ENCODE measurements around the gene NECTIN4. TPM values are rescaled to one million over a fixed set of nuclear protein-coding genes. Genes with fewer than 3 reads are reported as not detected.

The NECTIN4 gene
- total RNA-seq, 1 donor = under 0.01 TPM

GRCh38 chr1:161094481-161094880 is 5.1 kb upstream of the NECTIN4 start:
- TF ChIP-seq CTCF (IDR thresholded peaks at IDR 0.05; ENCODE audit: extremely low read depth, low read depth, low read length) = no peak
- Histone ChIP-seq H3K27ac (ENCODE audit: low read depth, low read length) (no peak overlapping the region), H3K27me3 (ENCODE audit: insufficient read depth, low read length) (no peaks in the 10 kb centered on the region), H3K79me2 (ENCODE audit: insufficient read depth, low read length) (no peaks in the 10 kb centered on the region), H3K4me3 (ENCODE audit: insufficient read depth, low read length) (no peak overlapping the region), H4K20me1 (ENCODE audit: insufficient read depth, low read length) (peaks cover 1% of the 10 kb centered on the region), H3K36me3 (ENCODE audit: insufficient read depth, low read length) (peaks cover 1% of the 10 kb centered on the region), H2AFZ (ENCODE audit: low read length) (no peak overlapping the region), H3K4me2 (ENCODE audit: insufficient read depth, low read length) (no peak overlapping the region), H3K4me1 (ENCODE audit: insufficient read depth, low read length) (peaks cover 18% of the 10 kb centered on the region), H3K9me3 (ENCODE audit: low read depth, low read length) (no peaks in the 10 kb centered on the region)
- peak; percentile 66 for DNase-seq (ENCODE audit: insufficient read length, low spot score, missing footprints)

GRCh38 chr1:161092621-161093028 is 3.3 kb upstream of the NECTIN4 start:
- peak; percentile 91 for DNase-seq (ENCODE audit: insufficient read length, low spot score, missing footprints)
- Histone ChIP-seq H3K4me2 (ENCODE audit: insufficient read depth, low read length) (no peak overlapping the region), H4K20me1 (ENCODE audit: insufficient read depth, low read length) (no peaks in the 10 kb centered on the region), H3K4me3 (ENCODE audit: insufficient read depth, low read length) (no peak overlapping the region), H3K27me3 (ENCODE audit: insufficient read depth, low read length) (no peaks in the 10 kb centered on the region), H2AFZ (ENCODE audit: low read length) (no peak overlapping the region), H3K9me3 (ENCODE audit: low read depth, low read length) (no peaks in the 10 kb centered on the region), H3K79me2 (ENCODE audit: insufficient read depth, low read length) (no peaks in the 10 kb centered on the region), H3K36me3 (ENCODE audit: insufficient read depth, low read length) (no peaks in the 10 kb centered on the region), H3K4me1 (ENCODE audit: insufficient read depth, low read length) (peaks cover 23% of the 10 kb centered on the region), H3K27ac (ENCODE audit: low read depth, low read length) (no peak overlapping the region)
- no peak for TF ChIP-seq CTCF (IDR thresholded peaks at IDR 0.05; ENCODE audit: extremely low read depth, low read depth, low read length)

GRCh38 chr1:161091796-161092507 is 2.6 kb upstream of the NECTIN4 start:
- no peak overlapping the region for H3K4me2 ChIP-seq (ENCODE audit: insufficient read depth, low read length)
- no peaks in the 10 kb centered on the region for H3K9me3 ChIP-seq (ENCODE audit: low read depth, low read length)
- no peaks in the 10 kb centered on the region for H3K36me3 ChIP-seq (ENCODE audit: insufficient read depth, low read length)
- H3K79me2 ChIP-seq (ENCODE audit: insufficient read depth, low read length) = no peaks in the 10 kb centered on the region
- no peak overlapping the region for H2AFZ ChIP-seq (ENCODE audit: low read length)
- no peak overlapping the region for H3K4me3 ChIP-seq (ENCODE audit: insufficient read depth, low read length)
- no peaks in the 10 kb centered on the region for H4K20me1 ChIP-seq (ENCODE audit: insufficient read depth, low read length)
- peaks cover 19% of the 10 kb centered on the region for H3K4me1 ChIP-seq (ENCODE audit: insufficient read depth, low read length)
- peak; percentile 83 for DNase-seq (ENCODE audit: insufficient read length, low spot score, missing footprints)
- H3K27ac ChIP-seq (ENCODE audit: low read depth, low read length) = no peak overlapping the region
- no peaks in the 10 kb centered on the region for H3K27me3 ChIP-seq (ENCODE audit: insufficient read depth, low read length)
- no peak for TF ChIP-seq CTCF (IDR thresholded peaks at IDR 0.05; ENCODE audit: extremely low read depth, low read depth, low read length)

GRCh38 chr1:161091093-161091492 is 1.7 kb upstream of the NECTIN4 start:
- TF ChIP-seq CTCF (IDR thresholded peaks at IDR 0.05; ENCODE audit: extremely low read depth, low read depth, low read length) = no peak
- no peak overlapping the region for H3K27ac ChIP-seq (ENCODE audit: low read depth, low read length)

More at GRCh38 chr1:161091093-161091492, 1.7 kb upstream of the NECTIN4 start:
- Histone ChIP-seq H3K4me1 (ENCODE audit: insufficient read depth, low read length) (peaks cover 19% of the 10 kb centered on the region), H3K27me3 (ENCODE audit: insufficient read depth, low read length) (no peaks in the 10 kb centered on the region), H3K79me2 (ENCODE audit: insufficient read depth, low read length) (no peaks in the 10 kb centered on the region), H3K4me3 (ENCODE audit: insufficient read depth, low read length) (no peak overlapping the region), H4K20me1 (ENCODE audit: insufficient read depth, low read length) (no peaks in the 10 kb centered on the region), H3K9me3 (ENCODE audit: low read depth, low read length) (no peaks in the 10 kb centered on the region), H3K4me2 (ENCODE audit: insufficient read depth, low read length) (no peak overlapping the region), H2AFZ (ENCODE audit: low read length) (no peak overlapping the region), H3K36me3 (ENCODE audit: insufficient read depth, low read length) (no peaks in the 10 kb centered on the region)
- no peak for DNase-seq (ENCODE audit: insufficient read length, low spot score, missing footprints)
